ENCODE results near the gene DIAPH2. TPM values are rescaled to one million over a fixed set of nuclear protein-coding genes. Genes with fewer than 3 reads are reported as not detected.

DIAPH2 gene
- total and polyA plus RNA-seq, 8 donors = 1.9 to 10.0 (median 5.9) TPM

DNA sequence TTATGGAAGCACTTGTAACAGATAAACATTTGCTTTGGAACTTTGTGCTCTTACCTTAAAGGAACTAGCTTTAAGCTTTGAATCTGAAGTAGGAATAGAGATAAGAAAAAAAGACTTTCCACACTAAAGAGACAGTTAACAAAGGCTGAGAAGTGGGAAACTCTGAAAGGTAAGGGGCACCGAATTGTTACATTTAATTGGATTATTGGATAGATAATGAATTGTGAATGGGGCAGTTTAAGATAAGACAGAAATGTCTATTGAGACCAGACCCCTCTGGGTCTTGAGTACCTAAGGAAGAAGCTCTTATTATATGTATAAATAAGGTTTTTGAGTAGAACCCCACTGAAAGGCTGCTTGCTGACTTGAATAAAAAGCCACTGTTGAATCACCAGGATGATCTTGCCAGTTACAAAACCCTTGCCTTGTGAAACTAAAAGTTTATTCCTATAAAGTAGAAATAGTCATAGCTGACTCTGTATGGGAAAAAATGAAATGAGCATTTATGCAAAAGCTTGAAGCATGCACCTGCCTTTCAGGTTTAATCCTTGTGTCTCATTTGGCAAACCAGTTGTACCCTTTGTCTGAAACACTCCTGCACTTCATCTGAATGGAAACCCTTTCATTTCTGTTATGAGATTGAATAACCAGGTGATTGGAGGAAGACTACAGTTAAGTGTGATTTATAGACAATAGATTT lies 622.3 kb downstream of the DIAPH2 start:
- Histone ChIP-seq H3K4me1 (no peaks in the 10 kb centered on the region), H3K27ac (no peak overlapping the region), H3K27me3 (no peaks in the 10 kb centered on the region), H3K4me3 (no peak overlapping the region), H3K9me3 (no peaks in the 10 kb centered on the region), H3K36me3 (no peaks in the 10 kb centered on the region)
- FAIRE-seq (no peak), ATAC-seq (no peak), DNase-seq (no peak)
- TF ChIP-seq, protein P1, sequence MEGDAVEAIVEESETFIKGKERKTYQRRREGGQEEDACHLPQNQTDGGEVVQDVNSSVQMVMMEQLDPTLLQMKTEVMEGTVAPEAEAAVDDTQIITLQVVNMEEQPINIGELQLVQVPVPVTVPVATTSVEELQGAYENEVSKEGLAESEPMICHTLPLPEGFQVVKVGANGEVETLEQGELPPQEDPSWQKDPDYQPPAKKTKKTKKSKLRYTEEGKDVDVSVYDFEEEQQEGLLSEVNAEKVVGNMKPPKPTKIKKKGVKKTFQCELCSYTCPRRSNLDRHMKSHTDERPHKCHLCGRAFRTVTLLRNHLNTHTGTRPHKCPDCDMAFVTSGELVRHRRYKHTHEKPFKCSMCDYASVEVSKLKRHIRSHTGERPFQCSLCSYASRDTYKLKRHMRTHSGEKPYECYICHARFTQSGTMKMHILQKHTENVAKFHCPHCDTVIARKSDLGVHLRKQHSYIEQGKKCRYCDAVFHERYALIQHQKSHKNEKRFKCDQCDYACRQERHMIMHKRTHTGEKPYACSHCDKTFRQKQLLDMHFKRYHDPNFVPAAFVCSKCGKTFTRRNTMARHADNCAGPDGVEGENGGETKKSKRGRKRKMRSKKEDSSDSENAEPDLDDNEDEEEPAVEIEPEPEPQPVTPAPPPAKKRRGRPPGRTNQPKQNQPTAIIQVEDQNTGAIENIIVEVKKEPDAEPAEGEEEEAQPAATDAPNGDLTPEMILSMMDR (IDR thresholded peaks at IDR 0.05) = no peak
- intact Hi-C loops (cut with DNase I) = no loop called here
- WGBS, 2 donors = 54 to 79% methylated on average over 1 of the region's 1 CpG

DNA sequence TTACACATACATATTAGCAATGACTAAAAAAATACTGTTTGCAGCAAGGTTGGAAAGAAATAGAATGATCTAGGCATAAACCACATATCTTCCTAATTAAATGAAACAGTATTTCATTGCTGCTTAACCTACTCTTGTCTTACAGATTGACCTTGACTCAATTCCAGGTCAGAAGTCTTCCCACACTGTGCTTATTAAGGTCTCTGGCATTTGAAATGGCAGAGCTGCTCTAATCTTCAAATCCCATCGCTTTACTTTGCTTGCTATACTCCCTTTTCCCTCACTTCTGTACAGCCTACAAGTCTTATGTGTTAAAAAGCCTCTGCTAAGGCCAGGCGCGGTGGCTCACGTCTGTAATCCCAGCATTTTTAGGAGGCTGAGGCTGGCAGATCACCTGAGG lies 623.5 kb downstream of the DIAPH2 start:
- TF ChIP-seq, protein P1 (IDR thresholded peaks at IDR 0.05) = no peak
- FAIRE-seq = no peak
- H3K4me1 ChIP-seq = no peaks in the 10 kb centered on the region
- H3K27ac ChIP-seq = no peak overlapping the region
- 82 to 93% methylated on average over 4 of the region's 4 CpGs for WGBS, 2 donors
- no peaks in the 10 kb centered on the region for H3K36me3 ChIP-seq
- no peaks in the 10 kb centered on the region for H3K27me3 ChIP-seq
- no peak for ATAC-seq
- H3K9me3 ChIP-seq = no peaks in the 10 kb centered on the region
- no peak for DNase-seq
- intact Hi-C loops (cut with DNase I) = no loop called here
- no peak overlapping the region for H3K4me3 ChIP-seq

DNA sequence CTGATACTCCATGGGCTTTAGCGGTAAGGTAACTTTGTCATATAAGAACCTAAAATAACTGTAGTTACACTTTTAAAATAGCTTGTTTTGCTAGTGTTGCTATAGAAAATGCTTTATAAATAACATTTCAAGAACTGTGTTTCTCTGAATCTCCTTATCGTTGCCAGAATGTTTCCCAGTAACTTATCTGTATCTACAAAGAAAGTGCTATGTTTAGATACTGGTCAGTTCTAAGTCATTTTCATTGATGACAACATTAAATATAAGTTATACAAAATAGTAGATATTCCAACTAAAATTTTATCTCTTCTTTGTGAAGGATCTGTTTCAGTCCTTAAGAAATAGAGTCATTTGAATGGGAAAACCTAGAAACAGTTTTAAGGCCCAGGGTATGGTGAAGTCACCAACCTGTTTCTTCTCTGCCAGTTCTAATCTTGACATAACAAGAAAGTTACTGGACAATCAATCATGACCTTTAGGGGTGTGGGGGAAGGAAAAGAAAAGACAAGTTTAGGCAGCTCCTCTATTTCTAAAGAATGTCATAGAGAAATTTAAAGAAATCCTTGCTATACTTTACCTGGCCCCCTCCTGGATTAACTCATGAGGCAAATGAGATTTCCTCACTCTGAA lies 625.0 kb downstream of the DIAPH2 start:
- DNase-seq = no peak
- ATAC-seq = no peak

DNA sequence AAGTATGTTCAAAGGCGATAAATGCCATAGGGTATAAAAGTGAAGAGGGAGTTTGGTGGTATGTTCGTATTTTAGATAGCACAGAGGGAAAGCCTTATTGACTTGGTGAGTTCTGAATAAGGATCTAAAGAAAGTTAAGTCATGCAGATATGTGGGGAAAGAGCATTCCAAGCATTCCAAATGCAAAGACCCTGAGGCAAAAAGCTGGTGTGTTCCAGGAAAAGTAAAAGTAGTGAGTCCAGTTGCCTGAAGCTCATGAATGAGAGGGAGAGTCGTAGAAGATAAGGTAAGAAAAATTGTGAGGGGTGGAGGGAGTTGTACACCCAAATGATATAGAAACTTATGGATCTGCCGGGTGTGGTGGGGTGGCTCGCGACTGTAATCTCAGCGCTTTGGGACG lies 625.7 kb downstream of the DIAPH2 start:
- H3K4me3 ChIP-seq = no peak overlapping the region
- no peak overlapping the region for H3K27ac ChIP-seq
- WGBS, 2 donors = 53 to 97% methylated on average over 8 of the region's 8 CpGs
- H3K4me1 ChIP-seq = no peaks in the 10 kb centered on the region
- FAIRE-seq = no peak
- intact Hi-C loops (cut with DNase I) = no loop called here
- no peak for DNase-seq
- H3K27me3 ChIP-seq = no peaks in the 10 kb centered on the region
- H3K36me3 ChIP-seq = no peaks in the 10 kb centered on the region
- H3K9me3 ChIP-seq = no peaks in the 10 kb centered on the region
- ATAC-seq = no peak
- TF ChIP-seq, protein P1 (IDR thresholded peaks at IDR 0.05) = no peak

More for the DNA sequence above, 625.0 kb downstream of the DIAPH2 start:
- H3K36me3 ChIP-seq = no peaks in the 10 kb centered on the region
- 72 to 73% methylated on average over 2 of the region's 2 CpGs for WGBS, 2 donors
- no peak overlapping the region for H3K4me3 ChIP-seq
- intact Hi-C loops (cut with DNase I) = no loop called here
- H3K27me3 ChIP-seq = no peaks in the 10 kb centered on the region
- no peaks in the 10 kb centered on the region for H3K4me1 ChIP-seq
- H3K9me3 ChIP-seq = no peaks in the 10 kb centered on the region
- no peak for FAIRE-seq
- no peak overlapping the region for H3K27ac ChIP-seq
- TF ChIP-seq, protein P1 (IDR thresholded peaks at IDR 0.05) = no peak

Data from pancreas (tissue), 10 donors.